Testis (tissue), 2 donors: ENCODE results near the gene UBE2E3.

Experiments used
- POLR2A ChIP-seq: fragments of 450-650 bp; IDR thresholded peaks from one replicate; pipeline ENCODE4 v1.6.1; 2017; ENCODE audit warnings: antibody characterized with exemption, mild to moderate bottlenecking, moderate library complexity
- TF ChIP-seq, protein P1 (sequence below), 3 experiments: fragments of 450-650 bp in 2 of 3; fragments of 200-600 bp in 1 of 3; sonication (generic) in 1 of 3; IDR thresholded peaks; one replicate each; pipeline ENCODE4 v1.5.1; 2016 to 2019; ENCODE audit warnings: antibody characterized with exemption in 3 of 3, mild to moderate bottlenecking in 2 of 3, moderate library complexity in 1 of 3

- TF ChIP-seq, protein P1, sequence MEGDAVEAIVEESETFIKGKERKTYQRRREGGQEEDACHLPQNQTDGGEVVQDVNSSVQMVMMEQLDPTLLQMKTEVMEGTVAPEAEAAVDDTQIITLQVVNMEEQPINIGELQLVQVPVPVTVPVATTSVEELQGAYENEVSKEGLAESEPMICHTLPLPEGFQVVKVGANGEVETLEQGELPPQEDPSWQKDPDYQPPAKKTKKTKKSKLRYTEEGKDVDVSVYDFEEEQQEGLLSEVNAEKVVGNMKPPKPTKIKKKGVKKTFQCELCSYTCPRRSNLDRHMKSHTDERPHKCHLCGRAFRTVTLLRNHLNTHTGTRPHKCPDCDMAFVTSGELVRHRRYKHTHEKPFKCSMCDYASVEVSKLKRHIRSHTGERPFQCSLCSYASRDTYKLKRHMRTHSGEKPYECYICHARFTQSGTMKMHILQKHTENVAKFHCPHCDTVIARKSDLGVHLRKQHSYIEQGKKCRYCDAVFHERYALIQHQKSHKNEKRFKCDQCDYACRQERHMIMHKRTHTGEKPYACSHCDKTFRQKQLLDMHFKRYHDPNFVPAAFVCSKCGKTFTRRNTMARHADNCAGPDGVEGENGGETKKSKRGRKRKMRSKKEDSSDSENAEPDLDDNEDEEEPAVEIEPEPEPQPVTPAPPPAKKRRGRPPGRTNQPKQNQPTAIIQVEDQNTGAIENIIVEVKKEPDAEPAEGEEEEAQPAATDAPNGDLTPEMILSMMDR (IDR thresholded peaks at IDR 0.05) = no peak
- no peak for TF ChIP-seq POLR2A
Measured at GRCh38 chr2:181036445-181036844, 56.0 kb downstream of the UBE2E3 start.
